HG03354 (cell line): Measurements from ENCODE around the gene MN1.

Experiments
- ATAC-seq: cut with Tn5 transposase; IDR thresholded peaks from one replicate; pipeline ENCODE4 v1.9.1; 2021; ENCODE audit warnings: mild to moderate bottlenecking; ENCODE audit not compliant: unreplicated experiment, poor library complexity, severe bottlenecking

The MN1 gene

GRCh38 chr22:27827604-27828587, 26.3 kb upstream of the MN1 start:
- no peak for ATAC-seq

DNA sequence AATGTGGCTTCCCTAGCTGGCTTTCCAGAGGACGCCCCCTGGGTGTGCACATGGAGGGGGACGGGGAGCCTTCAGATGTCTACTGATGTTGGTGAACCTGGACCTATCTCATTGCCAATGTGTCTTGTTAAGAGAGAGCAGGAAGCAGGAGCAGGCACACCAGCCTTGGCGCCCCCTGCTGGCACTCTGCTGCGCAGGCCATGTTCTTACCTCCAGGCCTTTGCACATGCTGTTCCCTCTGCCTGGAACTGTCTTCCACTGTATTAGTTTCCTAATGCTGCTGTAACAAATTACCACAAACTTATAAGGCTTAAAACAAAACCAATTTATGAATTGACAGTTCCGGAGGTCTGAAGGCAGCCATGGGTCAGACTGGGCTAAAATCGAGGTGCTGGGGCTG, 23.6 kb upstream of the MN1 start:
- no peak for ATAC-seq

- ATAC-seq: no peak
Observed at GRCh38 chr22:27823221-27823620, 21.7 kb upstream of the MN1 start.

GRCh38 chr22:27820896-27821866, 19.6 kb upstream of the MN1 start:
- ATAC-seq: no peak

DNA sequence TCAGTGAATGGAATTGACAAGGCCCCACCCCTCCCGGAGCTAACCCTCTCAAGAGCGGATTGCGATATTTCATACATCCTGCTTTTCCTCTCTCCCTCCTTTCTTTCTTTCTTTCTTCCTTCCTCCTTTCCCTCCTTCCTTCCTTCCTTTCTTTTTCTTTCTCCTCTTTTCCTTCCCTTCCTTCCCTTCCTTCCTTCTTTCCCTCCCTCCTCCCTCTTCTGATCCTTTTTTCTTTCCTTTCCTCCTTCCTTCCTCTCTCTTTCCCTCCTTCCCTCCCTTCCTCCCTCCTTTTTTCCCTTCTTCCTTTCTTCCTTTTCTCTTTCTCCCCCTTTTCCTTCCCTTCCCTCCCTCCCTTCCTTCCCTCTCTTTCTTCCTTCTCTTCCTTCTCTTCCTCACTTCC, 15.0 kb upstream of the MN1 start:
- ATAC-seq: no peak

GRCh38 chr22:27815826-27816530, 14.4 kb upstream of the MN1 start:
- ATAC-seq: no peak

DNA sequence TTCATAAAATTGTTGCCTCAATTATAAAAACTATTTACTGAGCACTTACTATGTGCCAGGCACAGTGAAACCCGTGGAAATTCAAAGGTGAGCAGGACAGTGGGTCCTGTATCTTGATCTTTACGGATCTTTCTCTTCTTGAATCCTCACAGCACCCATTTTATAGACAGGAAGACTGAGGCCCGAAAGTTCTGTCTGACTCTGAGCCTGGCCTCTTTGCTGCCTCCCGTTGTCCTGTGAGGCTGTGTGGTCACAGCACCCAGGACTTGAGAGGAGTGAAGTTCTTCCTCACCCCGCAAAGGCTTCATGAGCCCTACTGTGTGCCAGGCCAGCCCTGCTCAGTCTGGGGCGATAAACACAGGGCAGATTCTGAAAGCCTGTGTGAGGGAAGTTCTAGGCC, 13.4 kb upstream of the MN1 start:
- ATAC-seq: no peak

GRCh38 chr22:27811778-27812177, 10.2 kb upstream of the MN1 start:
- ATAC-seq: no peak

DNA sequence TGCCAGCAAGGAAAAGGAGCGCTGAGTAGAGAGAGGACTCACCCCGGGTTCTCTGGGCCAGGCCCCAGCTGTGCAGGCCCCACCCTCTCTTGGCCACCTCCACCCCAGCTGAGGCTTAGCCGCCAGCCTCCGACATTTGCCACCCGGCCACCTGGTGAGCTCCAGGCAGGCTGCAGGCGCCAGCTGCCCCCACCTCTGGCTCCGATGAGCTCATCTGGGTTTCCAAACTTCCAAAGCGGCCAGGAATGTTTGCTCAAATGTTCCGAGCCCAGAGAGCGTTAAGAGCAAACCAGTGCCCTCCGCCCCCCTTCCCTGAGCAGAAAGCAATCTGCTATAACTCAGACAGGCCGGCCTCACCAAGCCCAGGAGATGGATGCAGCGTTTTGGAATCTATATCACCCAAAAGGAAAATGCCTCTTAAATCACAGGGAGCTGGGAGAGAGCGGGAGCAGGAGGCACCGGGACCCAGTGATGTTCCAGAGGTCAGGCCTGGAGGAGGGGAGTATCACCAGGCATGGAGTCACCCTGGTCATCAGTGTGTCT, 9.1 kb upstream of the MN1 start:
- ATAC-seq: no peak

DNA sequence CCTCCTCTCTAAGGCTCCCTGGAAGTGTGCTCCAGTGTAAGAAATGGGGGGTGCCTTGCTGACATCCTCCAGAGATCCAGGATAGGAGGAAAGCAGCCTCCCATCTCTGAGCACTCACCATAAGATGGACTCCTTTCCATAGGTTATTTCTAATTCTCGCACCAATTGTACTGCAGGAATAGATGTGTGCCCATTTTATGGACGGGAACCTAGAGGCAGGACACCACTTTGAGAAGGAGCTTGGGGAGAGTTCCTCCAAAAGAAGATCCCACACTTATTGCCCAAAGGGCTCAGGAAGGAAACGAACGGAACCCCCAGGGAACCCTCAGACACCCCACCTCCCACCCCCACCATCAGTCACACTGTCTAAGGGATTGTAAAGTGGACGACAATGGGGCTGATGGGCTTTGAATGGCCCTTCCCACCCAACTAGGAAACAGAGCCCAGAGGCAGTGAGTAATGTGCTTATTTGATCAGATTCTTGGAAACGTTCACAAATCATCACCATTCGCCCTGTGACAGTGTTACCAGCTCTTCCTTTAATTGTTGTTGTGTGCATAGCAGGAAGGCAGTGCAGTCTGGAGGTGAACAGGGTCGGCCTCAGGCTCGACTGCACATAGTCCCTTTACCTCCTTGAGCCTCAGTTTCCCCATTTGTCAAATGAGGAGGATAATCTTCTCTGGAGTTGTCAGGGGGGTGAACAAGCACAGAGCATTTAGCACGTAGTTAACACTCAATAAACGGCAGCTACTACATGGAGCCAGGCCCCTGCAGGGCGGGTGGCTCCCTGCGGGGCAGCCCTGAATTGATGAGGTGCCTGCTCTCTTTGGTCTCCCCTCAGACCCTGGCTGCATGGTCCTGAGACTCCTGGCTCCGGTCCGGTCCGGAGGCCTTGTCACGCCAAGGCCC, 8.4 kb upstream of the MN1 start:
- no peak for ATAC-seq

DNA sequence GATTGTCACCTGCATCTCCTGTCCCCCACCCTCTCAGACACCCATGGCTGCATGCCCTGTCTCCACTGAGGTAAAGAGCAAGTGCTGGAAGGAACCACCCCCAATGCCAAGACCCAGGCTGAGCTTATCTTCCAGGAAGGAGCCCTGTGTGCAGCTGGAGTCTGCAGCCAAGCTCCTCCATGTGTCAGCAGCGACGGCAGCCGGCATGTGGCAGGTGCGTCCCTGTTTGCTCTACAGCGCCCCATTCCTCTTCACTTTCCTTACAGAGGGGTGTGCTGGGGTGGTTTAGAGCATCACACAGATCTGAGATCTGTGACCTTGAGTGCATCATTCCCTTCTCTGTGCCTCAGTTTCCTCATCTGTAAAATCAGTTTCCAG, 7.7 kb upstream of the MN1 start:
- ATAC-seq: no peak

DNA sequence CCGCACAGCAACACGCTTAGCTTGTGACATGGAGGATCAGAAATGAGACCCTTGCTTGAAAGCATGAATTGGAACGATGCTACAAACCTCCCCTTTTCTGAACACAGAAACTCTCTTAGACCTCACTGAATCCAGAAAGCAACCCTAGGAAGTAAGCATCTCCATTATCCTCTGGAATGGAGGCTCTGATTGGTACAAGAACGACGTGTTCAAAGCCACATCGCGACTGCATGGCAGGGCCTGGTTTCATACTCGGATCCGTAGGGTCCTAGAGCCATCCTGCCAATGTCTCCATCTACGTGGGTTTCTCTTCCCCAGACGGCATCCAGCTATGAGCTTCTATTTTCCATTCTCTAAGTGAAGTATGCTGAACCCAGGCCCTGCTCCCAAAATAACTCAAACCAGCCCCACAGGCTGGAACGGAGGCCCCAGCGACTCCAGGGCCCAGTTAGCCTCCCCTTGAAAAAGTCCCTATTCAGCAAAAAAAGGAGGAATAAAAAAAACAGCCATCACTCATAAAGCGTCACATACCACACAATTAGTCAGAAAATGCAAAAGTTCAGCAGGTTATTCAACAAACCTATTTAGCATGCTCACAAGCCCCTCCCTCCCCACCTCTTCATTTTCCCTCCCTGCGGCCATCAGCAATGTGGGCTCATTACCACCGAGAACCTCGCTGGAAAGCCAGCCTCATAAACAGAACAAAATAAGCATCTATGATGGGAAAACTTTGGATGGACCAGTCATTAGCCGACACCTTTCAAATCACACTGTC, 7.1 kb upstream of the MN1 start:
- no peak for ATAC-seq

GRCh38 chr22:27805841-27806240, 4.3 kb upstream of the MN1 start:
- no peak for ATAC-seq

DNA sequence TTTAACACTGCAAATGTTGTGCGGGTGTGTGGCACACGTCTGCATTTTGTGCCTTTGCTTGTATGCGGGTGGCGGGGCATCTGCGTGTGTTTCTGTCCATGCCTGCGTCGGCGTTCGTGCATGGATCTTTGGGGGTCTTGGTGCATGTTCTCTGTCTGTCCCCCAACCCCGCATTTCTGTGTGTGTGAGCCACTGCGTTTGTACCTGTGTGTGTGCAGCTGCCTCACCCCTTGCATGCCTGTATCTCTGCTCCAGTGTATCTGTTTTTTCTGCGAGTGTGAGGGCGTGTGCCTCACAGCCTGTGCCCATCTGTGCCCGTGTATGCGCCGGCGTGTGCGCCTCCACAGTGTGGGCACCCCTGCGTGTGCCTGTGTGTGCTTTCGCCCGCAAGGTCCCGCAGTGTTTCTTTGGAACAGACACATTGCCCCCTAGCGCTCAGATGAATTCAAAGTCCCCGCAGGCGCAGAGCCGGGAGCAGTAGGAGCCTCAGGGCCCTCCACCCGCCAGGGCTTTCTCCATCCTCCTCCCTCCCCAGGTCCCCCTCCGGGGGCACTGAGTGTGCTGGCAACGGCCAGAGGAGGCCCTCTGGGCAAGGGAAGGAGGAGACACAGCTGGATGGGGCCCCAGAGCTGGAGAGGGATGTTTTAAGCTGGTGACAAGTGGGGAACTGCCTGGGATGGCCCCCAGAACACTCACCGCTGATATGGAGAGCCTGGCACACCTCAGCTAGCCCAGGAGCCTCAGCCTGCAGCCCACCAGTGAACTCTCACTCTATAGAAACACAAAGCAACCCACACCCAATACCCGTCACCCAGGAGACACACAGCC, 3.1 kb upstream of the MN1 start:
- no peak for ATAC-seq

DNA sequence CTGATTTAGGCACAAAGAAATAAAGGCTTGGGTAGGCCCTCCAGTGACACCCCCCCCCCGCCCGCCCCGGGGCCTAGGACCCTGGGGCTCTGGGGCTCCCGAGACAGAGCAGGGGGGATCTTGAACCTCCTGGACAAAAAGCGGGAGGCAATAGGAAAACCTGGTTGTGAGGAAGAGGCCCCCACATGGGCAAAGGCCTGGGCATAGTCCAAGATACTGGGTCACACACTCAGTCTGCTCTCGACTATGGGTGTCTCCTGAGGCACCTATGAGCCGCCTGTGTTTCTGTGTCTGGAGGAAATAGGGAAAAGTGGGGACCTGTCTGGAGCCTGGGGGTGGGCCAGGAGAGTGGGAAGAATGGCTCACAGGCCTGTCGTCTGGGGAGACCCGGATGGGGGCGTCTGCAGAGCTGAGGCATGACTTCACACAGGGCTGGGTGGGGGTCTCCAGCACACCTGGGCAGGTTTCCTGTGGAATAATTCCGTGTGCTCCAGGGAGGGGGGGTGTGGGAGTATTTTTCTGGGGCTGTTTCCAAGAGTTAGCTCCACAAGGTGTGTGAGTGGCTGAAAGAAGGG, 2.4 kb upstream of the MN1 start:
- ATAC-seq: no peak

GRCh38 chr22:27802346-27803073, 954 bp upstream of the MN1 start:
- ATAC-seq: no peak
